Measurements from ENCODE around the gene PDGFB.

Gene PDGFB

DNA sequence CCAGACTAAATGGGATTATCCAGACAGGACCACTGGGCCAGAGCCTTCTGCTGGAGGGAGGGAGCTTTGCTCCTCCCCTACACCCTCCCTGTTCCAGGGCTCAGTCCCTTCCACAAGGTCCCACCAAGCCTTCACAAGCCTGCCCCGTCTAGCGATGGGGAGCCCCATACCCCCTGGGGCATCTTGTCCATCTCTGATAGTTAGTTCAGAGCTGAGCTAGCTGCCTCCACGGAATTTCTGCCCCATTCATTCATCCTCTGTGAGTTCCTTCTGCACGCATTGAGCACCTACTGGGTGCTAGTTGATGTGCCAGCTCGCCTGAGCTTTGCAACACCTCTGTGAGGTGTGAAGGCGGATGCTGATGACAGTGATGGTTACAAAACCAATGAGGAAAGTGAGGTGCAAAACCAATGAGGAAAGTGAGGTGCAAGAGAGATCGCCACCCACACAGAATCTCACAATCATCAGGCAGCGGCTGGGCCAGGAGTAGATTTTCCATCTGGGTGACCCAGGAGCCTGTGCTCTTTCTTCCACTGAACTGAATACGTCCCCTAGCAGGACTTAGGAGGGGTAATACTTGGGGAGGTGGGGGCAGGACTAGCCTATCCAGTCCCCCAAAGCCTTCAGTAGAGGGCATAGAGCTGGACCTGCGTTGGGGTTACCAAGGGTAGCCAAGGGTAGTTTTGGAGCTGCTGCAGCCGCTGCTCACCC lies 70.8 kb downstream of the PDGFB start:
- no peak for TF ChIP-seq TAF1 (IDR thresholded peaks at IDR 0.05; ENCODE audit: borderline replicate concordance, insufficient read depth, low read length)
- TF ChIP-seq REST (IDR thresholded peaks at IDR 0.05; ENCODE audit: insufficient read depth in 1 of 2, low read depth in 2 of 2, low read length in 2 of 2), result no peak
- TF ChIP-seq POLR2AphosphoS5 (IDR thresholded peaks at IDR 0.05; ENCODE audit: low read depth, low read length), result no peak
- TF ChIP-seq SIN3A (IDR thresholded peaks at IDR 0.05; ENCODE audit: borderline replicate concordance, insufficient read depth, low read length), result no peak
- TF ChIP-seq FOXP2 (optimal IDR thresholded peaks at IDR 0.05; ENCODE audit: borderline replicate concordance, extremely low read depth, extremely low read length, insufficient read depth), result no peak
